NCI-H1105 (cell line): ENCODE measurements around the gene CDH15.
"Not testable (repeated sequence)": the region's sequence is repeated elsewhere in the genome, so short reads cannot be mapped to it uniquely, and the experiment has no call there.

Source experiments
- DNase-seq: peaks from one replicate; lab custom pipeline; 2025; lab: John Stamatoyannopoulos, UW

CDH15 gene

DNA sequence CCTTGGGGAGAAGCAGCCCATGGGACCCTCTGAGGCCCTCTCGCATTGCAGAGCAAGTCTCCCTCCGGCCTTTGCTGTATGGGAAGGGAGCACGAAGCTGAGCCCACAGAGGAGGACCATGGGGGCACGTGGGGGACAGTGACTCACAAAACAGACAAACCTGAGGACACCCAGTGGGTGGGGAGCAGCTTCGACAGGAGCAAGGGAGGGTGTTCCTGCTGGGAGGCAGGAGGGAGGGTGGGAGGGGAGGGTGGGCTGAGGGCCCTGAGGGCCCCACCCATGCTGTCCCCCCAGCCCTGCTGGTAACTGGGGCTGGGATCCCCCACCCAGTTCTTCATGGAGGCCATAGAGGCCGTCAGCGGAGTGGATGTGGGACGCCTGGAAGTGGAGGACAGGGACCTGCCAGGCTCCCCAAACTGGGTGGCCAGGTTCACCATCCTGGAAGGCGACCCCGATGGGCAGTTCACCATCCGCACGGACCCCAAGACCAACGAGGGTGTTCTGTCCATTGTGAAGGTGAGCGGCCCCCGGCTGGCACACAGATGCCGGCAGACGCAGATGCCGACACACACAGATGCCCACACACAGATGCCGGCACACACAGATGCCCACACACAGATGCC lies 16.3 kb downstream of the CDH15 start:
- no peak for DNase-seq

DNA sequence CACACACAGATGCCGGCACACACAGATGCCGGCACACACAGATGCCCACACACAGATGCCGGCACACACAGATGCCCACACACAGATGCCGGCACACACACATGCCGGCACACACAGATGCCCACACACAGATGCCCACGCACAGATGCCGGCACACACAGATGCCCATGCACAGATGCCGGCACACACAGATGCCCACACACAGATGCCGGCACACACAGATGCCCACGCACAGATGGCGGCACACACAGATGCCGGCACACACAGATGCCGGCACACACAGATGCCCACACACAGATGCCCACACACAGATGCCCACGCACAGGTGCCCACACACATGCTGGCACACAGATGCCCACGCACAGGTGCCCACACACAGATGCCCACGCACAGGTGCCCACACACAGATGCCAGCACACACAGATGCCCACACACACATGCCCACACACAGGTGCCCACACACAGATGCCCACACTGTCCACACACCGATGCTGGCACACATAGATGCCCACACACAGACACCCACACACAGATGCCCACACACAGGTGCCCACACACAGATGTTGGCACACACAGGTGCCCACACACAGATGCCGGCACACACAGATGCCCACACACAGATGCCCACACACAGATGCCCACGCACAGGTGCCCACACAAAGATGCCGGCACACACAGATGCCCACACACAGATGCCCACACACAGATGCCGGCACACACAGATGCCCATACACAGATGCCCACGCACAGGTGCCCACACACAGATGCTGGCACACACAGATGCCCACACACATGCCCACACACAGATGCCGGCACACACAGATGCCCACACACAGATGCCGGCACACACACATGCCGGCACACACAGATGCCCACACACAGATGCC lies 17.2 kb downstream of the CDH15 start:
- not testable (repeated sequence) for DNase-seq

- DNase-seq: no peak
Observed at GRCh38 chr16:89189358-89190025, 17.9 kb downstream of the CDH15 start.

GRCh38 chr16:89190150-89190958 lies 18.8 kb downstream of the CDH15 start:
- no peak for DNase-seq

GRCh38 chr16:89191033-89191900 lies 19.7 kb downstream of the CDH15 start:
- DNase-seq: no peak

DNA sequence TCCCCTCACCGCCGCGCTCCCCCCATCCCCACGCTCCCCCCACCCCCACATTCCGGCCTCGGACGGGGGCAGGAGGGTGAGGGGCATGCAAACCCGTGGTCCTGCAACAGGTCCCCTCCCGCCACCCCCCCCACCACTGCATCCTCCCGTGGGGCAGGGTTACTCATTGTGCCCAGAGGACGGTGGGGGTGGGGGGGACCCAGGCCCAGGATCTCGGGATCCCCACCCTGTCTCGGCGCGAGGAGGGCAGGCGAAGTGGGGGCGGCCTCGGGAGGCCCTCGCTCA lies 20.3 kb downstream of the CDH15 start:
- no peak for DNase-seq

- not testable (repeated sequence) for DNase-seq
Observed at GRCh38 chr16:89192186-89192955, 20.8 kb downstream of the CDH15 start.

DNA sequence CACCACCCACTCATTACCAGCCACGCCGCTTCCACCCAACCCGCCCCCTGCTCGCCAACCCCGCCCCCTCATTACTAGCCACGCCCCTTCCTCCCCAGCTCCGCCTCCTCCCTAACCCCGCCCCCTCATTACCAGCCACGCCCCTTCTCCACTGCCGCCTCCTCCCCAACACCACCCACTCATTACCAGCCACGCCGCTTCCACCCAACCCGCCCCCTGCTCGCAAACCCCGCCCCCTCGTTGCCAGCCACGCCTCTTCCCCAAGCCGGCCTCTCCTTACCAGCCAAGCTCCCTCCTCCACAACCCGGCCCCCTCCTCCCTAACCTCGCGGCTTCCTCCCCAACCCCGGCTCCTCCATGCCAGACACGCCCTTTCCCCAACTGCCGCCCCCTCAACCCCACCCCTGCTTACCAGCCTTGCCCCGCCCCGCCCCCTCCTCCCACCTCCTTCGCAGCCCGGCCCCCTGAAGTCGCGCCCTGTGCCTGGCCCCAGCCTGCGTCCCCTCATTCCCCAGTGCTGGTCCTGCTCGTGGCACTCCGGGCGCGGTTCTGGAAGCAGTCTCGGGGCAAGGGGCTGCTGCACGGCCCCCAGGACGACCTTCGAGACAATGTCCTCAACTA lies 21.5 kb downstream of the CDH15 start:
- no peak for DNase-seq

- no peak for DNase-seq
Observed at GRCh38 chr16:89193576-89194293, 22.2 kb downstream of the CDH15 start.

GRCh38 chr16:89194340-89195311 lies 23.1 kb downstream of the CDH15 start:
- no peak for DNase-seq

- DNase-seq: no peak
Observed at GRCh38 chr16:89195521-89196171, 24.1 kb downstream of the CDH15 start.

GRCh38 chr16:89197033-89197632 lies 25.6 kb downstream of the CDH15 start:
- no peak for DNase-seq

DNA sequence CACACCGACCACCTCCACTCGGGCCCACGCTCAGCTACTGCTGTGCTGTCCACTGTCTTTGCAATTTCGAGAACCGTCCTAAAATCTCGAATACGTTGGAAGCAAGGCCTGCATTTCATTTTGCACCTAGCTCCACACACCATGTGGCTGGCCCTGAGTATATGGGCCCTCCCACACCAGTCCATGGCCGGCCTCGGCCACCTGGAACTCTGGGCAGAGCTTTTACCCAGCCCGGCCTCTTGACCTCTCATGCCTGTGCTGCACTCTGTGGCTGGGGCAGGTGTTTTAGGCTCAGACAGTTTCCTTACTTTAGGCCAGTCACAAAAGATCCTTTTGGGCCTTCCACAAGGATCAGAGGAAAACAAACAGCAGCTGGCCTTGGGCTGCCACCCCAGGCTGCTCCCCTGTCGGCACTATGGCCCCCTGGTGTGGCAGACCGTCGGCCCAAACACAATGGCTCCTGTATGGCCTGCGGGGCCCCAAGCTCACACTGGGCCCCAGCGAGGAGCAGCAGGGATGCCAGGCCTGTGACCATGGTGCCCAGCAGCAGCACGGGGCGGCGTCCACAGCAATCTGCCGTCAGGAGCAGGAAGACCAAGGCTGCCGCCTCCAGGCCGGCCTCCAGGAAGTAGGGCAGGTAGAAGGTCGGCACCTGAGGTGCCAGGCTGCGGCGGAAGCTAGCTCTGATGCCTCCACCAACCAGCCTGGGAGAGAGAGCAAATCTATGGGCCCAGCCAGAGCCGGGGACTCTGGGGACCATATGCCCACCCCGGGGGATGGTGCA lies 26.3 kb downstream of the CDH15 start:
- DNase-seq: no peak

DNA sequence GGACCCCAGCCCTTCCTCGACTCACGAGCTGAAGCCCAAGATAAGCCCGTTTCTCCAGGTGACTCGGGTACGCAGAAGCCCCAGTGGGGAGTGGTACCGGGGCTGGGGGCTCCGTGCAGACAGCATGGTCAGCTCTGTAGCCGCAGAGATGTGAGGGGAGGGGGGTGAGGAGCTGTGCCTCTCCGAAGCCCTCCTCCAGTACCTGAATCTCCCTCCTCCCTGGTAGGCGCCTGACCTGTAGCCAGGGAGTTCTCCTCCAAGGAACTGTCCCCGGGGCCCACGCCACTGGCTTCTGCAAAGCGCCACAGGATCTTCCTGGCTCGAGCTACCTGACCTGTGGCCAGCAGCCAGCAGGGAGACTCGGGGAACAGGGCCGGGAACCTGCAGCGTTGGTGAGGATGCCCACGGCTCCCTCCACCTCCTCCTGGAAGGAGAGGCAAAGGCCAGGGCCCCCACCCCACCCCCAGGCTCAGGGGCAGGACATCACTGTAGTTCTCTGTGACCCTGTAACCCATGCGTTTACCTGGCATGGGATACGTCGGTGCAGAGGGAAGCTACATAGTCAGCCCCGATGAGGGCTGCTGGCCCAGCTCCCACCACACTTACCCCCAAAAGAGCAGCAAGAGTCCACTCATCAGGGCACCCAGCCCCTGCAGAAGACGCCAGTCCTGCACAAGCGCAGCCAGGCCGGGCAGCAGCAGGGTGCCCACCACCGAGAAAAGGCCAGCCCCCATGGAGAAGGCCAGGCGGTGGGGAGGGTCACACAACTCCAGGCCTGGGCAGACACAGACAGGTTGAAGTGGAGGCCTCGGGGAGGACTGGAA lies 27.1 kb downstream of the CDH15 start:
- DNase-seq: no peak
